Esophagus muscularis mucosa (tissue), 4 donors: ENCODE results near the gene ZNF862.

Source experiments
- CTCF ChIP-seq, 3 experiments: fragments of 200-600 bp in 2 of 3; fragments of 450-650 bp in 1 of 3; sonication (generic) in 2 of 3; IDR thresholded peaks; one replicate each; pipeline ENCODE4 v1.5.1; 2017 to 2019; ENCODE audit warnings: antibody characterized with exemption in 3 of 3, mild to moderate bottlenecking in 2 of 3, moderate library complexity in 1 of 3
- EP300 ChIP-seq: sonication (generic); formaldehyde crosslinking; IDR thresholded peaks from one replicate; pipeline ENCODE4 v1.6.1; 2017; ENCODE audit warnings: antibody characterized with exemption
- POLR2A ChIP-seq: fragments of 450-650 bp; IDR thresholded peaks from one replicate; pipeline ENCODE4 v1.6.1; 2017; ENCODE audit warnings: antibody characterized with exemption, moderate library complexity, mild to moderate bottlenecking, low read depth
- POLR2AphosphoS5 ChIP-seq, 2 donors: sonication (generic); formaldehyde crosslinking; IDR thresholded peaks; one replicate each; pipeline ENCODE4 v1.6.1; 2017; ENCODE audit warnings: antibody characterized with exemption in 2 of 2

- no peak for TF ChIP-seq CTCF (IDR thresholded peaks at IDR 0.05)
- no peak for TF ChIP-seq EP300
- TF ChIP-seq POLR2A, result no peak
- no peak for TF ChIP-seq POLR2AphosphoS5 (IDR thresholded peaks at IDR 0.05)
Observed at GRCh38 chr7:149817301-149817771, 20.8 kb upstream of the ZNF862 start.
